Measurements from ENCODE around the gene GATA5. TPM values are rescaled to one million over a fixed set of nuclear protein-coding genes. Genes with fewer than 3 reads are reported as not detected.

Gene GATA5
- total and polyA plus RNA-seq, 2 donors = 0.05 to 0.07 TPM

DNA sequence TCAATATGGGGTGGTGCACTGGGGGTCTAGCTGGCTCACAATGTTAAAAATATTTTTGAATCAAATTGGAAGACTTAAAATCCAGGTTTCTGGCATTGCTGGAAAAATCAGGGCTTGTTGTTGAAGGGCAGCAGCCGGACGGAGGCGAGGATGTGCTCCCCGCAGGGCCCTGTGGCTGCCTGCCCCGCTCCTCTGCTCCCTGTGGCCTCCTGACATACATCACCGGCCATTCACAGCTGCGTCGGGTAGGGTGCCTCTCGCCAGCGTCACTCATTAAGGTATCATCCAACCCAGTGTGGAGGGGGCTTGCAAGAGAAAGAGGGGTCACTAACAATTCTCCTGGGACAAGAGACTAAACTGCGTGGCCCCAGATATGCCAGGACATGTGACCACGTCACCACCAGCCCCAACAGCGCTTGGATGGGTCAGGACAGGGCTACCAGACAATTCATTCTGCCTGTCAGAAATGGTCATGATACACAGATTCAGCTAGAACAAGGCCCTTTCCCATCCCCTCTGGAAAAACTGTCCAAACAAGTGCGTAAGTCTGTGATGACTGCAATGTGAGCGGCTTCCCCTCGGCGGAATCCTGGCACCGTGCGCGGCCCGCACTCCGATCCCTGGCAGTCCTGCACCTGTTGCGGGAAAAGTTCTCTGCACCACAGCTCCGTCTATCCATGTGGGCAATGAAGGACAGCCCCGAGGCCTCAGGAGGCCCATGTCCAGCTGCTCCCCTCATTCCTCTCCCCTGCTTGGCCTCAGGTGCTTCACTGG, 12.0 kb downstream of the GATA5 start:
- DNase-seq (ENCODE audit: low read depth in 6 of 9, low spot score in 9 of 9) = no peak
- Histone ChIP-seq H3K27me3 (ENCODE audit: control insufficient read depth in 2 of 2, insufficient read depth in 1 of 2, low read length in 1 of 2) (peaks cover 0 to 27% of the 10 kb centered on the region in 2 donors), H3K4me1 (ENCODE audit: control insufficient read depth in 2 of 2, insufficient read depth in 2 of 2, low read length in 2 of 2) (no peaks in the 10 kb centered on the region), H3K27ac (ENCODE audit: low read depth in 1 of 2, low read length in 1 of 2) (no peak overlapping the region), H3K4me3 (ENCODE audit: low read length in 2 of 2) (no peak overlapping the region), H3K9me3 (ENCODE audit: control insufficient read depth in 2 of 2, insufficient read depth in 1 of 2, low read length in 1 of 2) (no peaks in the 10 kb centered on the region), H3K36me3 (ENCODE audit: control insufficient read depth in 2 of 2, insufficient read depth in 2 of 2, low read length in 1 of 2) (no peaks in the 10 kb centered on the region)
- 92% methylated on average over 25 of the region's 25 CpGs for WGBS

DNA sequence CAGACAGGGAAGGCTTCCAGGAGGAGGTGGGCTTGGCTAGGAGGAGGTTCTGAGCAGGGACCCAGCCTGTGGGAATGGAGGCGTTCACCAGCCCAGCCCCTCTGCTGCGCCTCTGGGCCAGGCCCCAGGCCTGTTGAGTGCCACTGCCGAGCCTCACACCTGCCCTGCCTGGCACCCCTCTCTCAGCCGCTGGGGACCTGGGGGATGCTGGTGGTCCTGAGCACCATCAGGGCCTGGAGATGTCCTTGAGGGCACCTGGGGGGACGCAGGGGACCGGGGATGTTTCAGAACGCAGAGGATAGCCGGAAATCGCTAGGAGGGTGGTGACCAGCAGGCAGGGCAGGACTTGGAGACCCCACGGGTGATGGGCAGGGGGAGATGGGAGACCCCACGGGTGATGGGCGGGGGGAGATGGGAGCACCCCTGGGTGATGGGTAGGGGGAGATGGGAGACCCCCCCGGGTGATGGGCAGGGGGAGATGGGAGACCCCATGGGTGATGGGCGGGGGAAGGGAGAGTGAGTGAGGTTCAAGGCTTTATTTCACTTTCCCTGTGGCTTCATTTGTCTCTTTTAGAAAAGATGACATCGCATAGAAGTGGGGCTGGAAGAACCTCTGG, 12.7 kb downstream of the GATA5 start:
- 88% methylated on average over 15 of the region's 15 CpGs for WGBS
- Histone ChIP-seq H3K36me3 (ENCODE audit: control insufficient read depth in 2 of 2, insufficient read depth in 2 of 2, low read length in 1 of 2) (no peaks in the 10 kb centered on the region), H3K27me3 (ENCODE audit: control insufficient read depth in 2 of 2, insufficient read depth in 1 of 2, low read length in 1 of 2) (peaks cover 0 to 28% of the 10 kb centered on the region in 2 donors), H3K9me3 (ENCODE audit: control insufficient read depth in 2 of 2, insufficient read depth in 1 of 2, low read length in 1 of 2) (no peaks in the 10 kb centered on the region), H3K4me3 (ENCODE audit: low read length in 2 of 2) (no peak overlapping the region), H3K27ac (ENCODE audit: low read depth in 1 of 2, low read length in 1 of 2) (no peak overlapping the region), H3K4me1 (ENCODE audit: control insufficient read depth in 2 of 2, insufficient read depth in 2 of 2, low read length in 2 of 2) (no peaks in the 10 kb centered on the region)
- DNase-seq (ENCODE audit: low read depth in 6 of 9, low spot score in 9 of 9) = no peak

DNA sequence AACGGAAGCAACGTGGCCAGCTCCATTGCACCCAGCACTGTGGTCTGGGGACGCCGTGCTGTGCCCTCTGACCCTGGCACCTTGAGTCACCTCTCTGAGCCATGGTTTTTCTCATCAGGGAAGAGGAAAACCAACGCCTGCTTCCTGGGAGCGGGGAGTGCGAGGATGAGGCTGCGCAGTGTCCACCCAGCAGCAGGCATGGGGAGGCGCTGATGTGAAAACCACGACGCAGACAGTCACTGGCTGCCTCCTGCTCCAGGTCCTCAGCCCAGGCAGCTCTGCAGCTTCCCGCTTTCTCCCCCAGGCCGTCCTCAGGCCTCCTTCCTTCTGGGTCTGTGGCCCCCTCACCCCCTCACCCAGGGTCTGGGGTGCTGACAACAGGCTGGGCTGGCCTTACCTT, 14.0 kb downstream of the GATA5 start:
- WGBS = 94% methylated on average over 13 of the region's 13 CpGs
- Histone ChIP-seq H3K27me3 (ENCODE audit: control insufficient read depth in 2 of 2, insufficient read depth in 1 of 2, low read length in 1 of 2) (peaks cover 0 to 27% of the 10 kb centered on the region in 2 donors), H3K27ac (ENCODE audit: low read depth in 1 of 2, low read length in 1 of 2) (no peak overlapping the region), H3K4me3 (ENCODE audit: low read length in 2 of 2) (no peak overlapping the region), H3K4me1 (ENCODE audit: control insufficient read depth in 2 of 2, insufficient read depth in 2 of 2, low read length in 2 of 2) (no peaks in the 10 kb centered on the region), H3K9me3 (ENCODE audit: control insufficient read depth in 2 of 2, insufficient read depth in 1 of 2, low read length in 1 of 2) (no peaks in the 10 kb centered on the region), H3K36me3 (ENCODE audit: control insufficient read depth in 2 of 2, insufficient read depth in 2 of 2, low read length in 1 of 2) (no peaks in the 10 kb centered on the region)
- no peak for DNase-seq (ENCODE audit: low read depth in 6 of 9, low spot score in 9 of 9)

DNA sequence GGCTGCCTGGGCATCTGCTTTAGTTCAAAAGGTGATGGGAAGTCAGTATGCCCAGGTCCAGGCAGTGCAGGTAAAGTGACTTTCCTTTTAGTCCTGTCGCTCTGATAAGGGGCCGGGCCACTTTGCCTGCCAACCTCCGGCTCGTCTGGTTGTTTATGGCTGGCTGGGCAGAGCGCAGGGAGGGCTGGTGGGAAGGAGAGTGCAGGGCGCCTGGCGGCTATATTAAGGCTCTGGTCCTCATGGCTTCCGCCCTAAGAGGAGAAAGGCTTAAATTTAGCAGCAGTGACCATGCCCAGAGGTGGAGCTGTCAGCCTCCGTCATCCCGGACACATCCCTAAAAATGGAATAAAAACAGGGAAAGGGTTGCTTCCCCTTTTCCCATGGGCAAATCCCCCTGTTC, 14.6 kb downstream of the GATA5 start:
- DNase-seq (ENCODE audit: low read depth in 6 of 9, low spot score in 9 of 9) = no peak
- peaks cover 0 to 31% of the 10 kb centered on the region in 2 donors for H3K27me3 ChIP-seq (ENCODE audit: control insufficient read depth in 2 of 2, insufficient read depth in 1 of 2, low read length in 1 of 2)
- WGBS = 69% methylated on average over 10 of the region's 10 CpGs
- H3K4me1 ChIP-seq (ENCODE audit: control insufficient read depth in 2 of 2, insufficient read depth in 2 of 2, low read length in 2 of 2) = no peaks in the 10 kb centered on the region
- H3K36me3 ChIP-seq (ENCODE audit: control insufficient read depth in 2 of 2, insufficient read depth in 2 of 2, low read length in 1 of 2) = no peaks in the 10 kb centered on the region
- no peak overlapping the region for H3K4me3 ChIP-seq (ENCODE audit: low read length in 2 of 2)
- no peaks in the 10 kb centered on the region for H3K9me3 ChIP-seq (ENCODE audit: control insufficient read depth in 2 of 2, insufficient read depth in 1 of 2, low read length in 1 of 2)
- H3K27ac ChIP-seq (ENCODE audit: low read depth in 1 of 2, low read length in 1 of 2) = no peak overlapping the region

DNA sequence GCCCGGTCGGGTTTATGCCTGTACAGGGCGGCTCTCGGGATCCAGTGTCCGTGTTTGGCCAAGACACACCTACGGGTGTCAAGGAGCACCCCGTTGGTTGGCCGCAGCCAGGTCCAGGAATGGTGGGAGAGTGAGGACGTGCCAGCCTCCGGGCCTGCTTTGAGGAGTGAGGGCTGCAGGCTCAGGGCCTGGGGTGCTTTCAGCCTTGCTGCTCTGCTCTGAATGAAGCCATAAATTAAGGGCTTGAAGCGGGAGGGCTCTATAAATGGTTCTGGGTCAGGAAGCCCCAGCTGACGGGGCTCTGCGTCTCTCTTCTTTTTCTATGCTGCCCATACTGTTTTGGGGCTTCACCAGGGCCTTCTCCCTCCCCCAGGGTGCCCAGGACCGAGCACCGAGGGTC, 15.1 kb downstream of the GATA5 start:
- Histone ChIP-seq H3K4me3 (ENCODE audit: low read length in 2 of 2) (no peak overlapping the region), H3K4me1 (ENCODE audit: control insufficient read depth in 2 of 2, insufficient read depth in 2 of 2, low read length in 2 of 2) (no peaks in the 10 kb centered on the region), H3K27me3 (ENCODE audit: control insufficient read depth in 2 of 2, insufficient read depth in 1 of 2, low read length in 1 of 2) (peaks cover 0 to 35% of the 10 kb centered on the region in 2 donors), H3K9me3 (ENCODE audit: control insufficient read depth in 2 of 2, insufficient read depth in 1 of 2, low read length in 1 of 2) (no peaks in the 10 kb centered on the region), H3K36me3 (ENCODE audit: control insufficient read depth in 2 of 2, insufficient read depth in 2 of 2, low read length in 1 of 2) (no peaks in the 10 kb centered on the region), H3K27ac (ENCODE audit: low read depth in 1 of 2, low read length in 1 of 2) (no peak overlapping the region)
- WGBS = 86% methylated on average over 15 of the region's 15 CpGs
- no peak for DNase-seq (ENCODE audit: low read depth in 6 of 9, low spot score in 9 of 9)

DNA sequence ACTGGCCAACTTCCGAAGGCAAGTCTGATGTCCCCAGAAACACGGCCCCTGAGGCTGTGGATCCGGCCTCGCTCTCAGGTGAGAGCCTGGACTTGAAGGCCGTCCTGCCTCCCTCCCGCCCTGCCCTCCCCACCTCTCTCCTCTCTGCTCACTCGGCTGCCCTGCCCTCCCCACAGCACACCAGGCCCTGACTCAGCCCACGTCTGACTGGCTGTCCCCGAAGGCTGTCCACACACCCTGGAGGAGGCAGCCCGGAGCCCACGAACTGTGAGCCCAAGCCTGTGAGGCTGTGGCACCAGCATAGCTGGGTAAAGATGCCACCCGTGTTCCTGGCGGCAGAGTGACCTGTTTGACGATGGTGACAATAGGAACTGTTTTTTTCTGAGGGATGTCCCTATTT, 16.3 kb downstream of the GATA5 start:
- no peak for DNase-seq (ENCODE audit: low read depth in 6 of 9, low spot score in 9 of 9)
- Histone ChIP-seq H3K4me3 (ENCODE audit: low read length in 2 of 2) (no peak overlapping the region), H3K36me3 (ENCODE audit: control insufficient read depth in 2 of 2, insufficient read depth in 2 of 2, low read length in 1 of 2) (no peaks in the 10 kb centered on the region), H3K27me3 (ENCODE audit: control insufficient read depth in 2 of 2, insufficient read depth in 1 of 2, low read length in 1 of 2) (peaks cover 0 to 47% of the 10 kb centered on the region in 2 donors), H3K9me3 (ENCODE audit: control insufficient read depth in 2 of 2, insufficient read depth in 1 of 2, low read length in 1 of 2) (no peaks in the 10 kb centered on the region), H3K4me1 (ENCODE audit: control insufficient read depth in 2 of 2, insufficient read depth in 2 of 2, low read length in 2 of 2) (no peaks in the 10 kb centered on the region), H3K27ac (ENCODE audit: low read depth in 1 of 2, low read length in 1 of 2) (no peak overlapping the region)
- 77% methylated on average over 14 of the region's 14 CpGs for WGBS

DNA sequence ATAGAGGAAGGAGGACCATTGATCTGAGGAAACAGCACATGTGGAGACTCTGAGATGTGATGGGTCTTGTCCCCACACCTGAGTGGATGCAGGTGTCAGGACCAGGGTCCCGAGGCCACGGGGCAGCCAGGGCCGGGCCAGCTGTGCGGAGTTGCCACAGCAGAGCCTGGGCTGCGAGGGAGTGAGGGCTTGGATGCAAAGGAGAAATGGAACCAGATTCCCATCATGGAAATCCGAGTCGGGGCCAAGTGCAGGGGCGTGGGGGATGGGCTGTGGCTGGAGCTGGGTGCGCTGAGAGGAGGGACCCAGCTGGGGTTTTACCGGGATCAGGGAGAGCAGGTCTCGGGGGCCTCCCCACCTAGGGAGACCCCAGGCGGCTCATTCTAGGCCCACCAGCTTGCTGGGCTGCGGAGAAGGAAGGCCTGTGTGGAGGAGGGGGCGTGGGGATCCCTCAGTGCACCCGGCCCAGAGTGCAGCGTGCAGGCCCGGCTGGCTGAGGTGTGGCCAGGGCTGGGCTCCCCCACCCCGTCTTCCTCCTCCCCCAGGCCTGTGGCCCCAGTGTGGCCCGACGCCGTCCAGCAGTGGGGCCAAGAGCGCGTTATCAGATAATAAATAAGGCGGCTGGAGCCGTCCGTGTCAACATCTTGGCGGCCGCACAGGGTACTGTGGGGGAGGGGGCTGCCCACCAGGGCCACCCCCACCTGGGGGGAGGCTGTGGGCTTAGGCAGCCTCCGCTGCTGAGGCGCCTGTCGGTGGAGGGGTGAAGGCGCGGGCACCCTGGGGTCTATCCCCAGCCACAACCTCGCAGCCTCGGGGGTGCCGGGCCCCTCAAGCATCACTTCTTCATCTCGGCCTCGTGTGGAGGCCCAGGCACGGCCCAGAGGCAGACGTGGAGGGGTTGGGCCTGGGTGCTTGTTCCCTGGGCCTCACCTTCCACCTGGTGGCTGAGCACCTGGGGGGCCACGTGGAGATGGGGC, 17.2 kb downstream of the GATA5 start:
- Histone ChIP-seq H3K36me3 (ENCODE audit: control insufficient read depth in 2 of 2, insufficient read depth in 2 of 2, low read length in 1 of 2) (no peaks in the 10 kb centered on the region), H3K27ac (ENCODE audit: low read depth in 1 of 2, low read length in 1 of 2) (no peak overlapping the region), H3K4me1 (ENCODE audit: control insufficient read depth in 2 of 2, insufficient read depth in 2 of 2, low read length in 2 of 2) (no peaks in the 10 kb centered on the region), H3K4me3 (ENCODE audit: low read length in 2 of 2) (no peak overlapping the region), H3K27me3 (ENCODE audit: control insufficient read depth in 2 of 2, insufficient read depth in 1 of 2, low read length in 1 of 2) (peaks cover 0 to 53% of the 10 kb centered on the region in 2 donors), H3K9me3 (ENCODE audit: control insufficient read depth in 2 of 2, insufficient read depth in 1 of 2, low read length in 1 of 2) (no peaks in the 10 kb centered on the region)
- WGBS = 73% methylated on average over 41 of the region's 41 CpGs
- DNase-seq (ENCODE audit: low read depth in 6 of 9, low spot score in 9 of 9) = no peak

DNA sequence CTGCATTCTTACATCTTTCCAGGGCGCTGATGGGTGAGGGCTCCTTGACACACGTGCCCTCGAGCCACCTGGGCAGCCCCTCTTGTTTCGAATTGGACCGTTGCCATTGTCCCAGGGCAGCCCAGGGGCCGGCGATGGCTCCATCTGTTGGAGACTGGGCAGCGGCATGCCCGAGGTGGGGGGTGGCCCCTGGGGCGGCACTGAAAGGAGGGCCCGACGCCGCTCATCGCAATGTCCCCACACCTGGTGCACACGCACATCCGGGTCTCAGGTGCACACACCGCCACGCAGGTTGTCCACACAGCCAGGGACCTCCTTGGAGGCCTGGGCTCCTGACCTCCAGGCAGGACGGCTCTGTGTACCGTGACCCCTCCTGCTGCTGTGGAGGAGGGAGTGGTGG, 18.0 kb downstream of the GATA5 start:
- DNase-seq (ENCODE audit: low read depth in 6 of 9, low spot score in 9 of 9) = no peak
- H3K36me3 ChIP-seq (ENCODE audit: control insufficient read depth in 2 of 2, insufficient read depth in 2 of 2, low read length in 1 of 2) = no peaks in the 10 kb centered on the region
- H3K4me1 ChIP-seq (ENCODE audit: control insufficient read depth in 2 of 2, insufficient read depth in 2 of 2, low read length in 2 of 2) = no peaks in the 10 kb centered on the region
- no peak overlapping the region for H3K27ac ChIP-seq (ENCODE audit: low read depth in 1 of 2, low read length in 1 of 2)
- 87% methylated on average over 20 of the region's 20 CpGs for WGBS
- no peak overlapping the region for H3K4me3 ChIP-seq (ENCODE audit: low read length in 2 of 2)
- H3K27me3 ChIP-seq (ENCODE audit: control insufficient read depth in 2 of 2, insufficient read depth in 1 of 2, low read length in 1 of 2) = peaks cover 0 to 57% of the 10 kb centered on the region in 2 donors
- no peaks in the 10 kb centered on the region for H3K9me3 ChIP-seq (ENCODE audit: control insufficient read depth in 2 of 2, insufficient read depth in 1 of 2, low read length in 1 of 2)

DNA sequence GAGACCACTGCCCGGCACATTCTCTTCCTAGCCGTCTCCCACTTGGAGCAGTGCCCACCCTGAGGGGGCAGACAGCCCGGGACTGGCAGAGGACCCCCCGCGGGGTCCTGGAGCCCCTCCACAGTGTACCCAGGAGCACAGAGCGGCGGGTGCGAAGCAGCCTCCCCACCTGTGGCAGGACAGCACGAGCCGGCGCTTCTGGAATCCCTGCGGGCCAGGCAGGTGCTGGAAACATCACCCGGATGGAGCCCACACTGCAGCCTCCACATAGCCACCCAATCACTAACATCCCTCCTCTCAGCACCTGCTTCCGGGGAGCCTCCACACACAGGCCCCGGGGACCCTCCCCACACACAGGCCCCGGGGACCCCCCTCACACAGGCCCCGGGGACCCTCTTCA, 18.7 kb downstream of the GATA5 start:
- H3K4me1 ChIP-seq (ENCODE audit: control insufficient read depth in 2 of 2, insufficient read depth in 2 of 2, low read length in 2 of 2) = no peaks in the 10 kb centered on the region
- WGBS = 91% methylated on average over 17 of the region's 17 CpGs
- H3K27ac ChIP-seq (ENCODE audit: low read depth in 1 of 2, low read length in 1 of 2) = no peak overlapping the region
- H3K9me3 ChIP-seq (ENCODE audit: control insufficient read depth in 2 of 2, insufficient read depth in 1 of 2, low read length in 1 of 2) = no peaks in the 10 kb centered on the region
- peaks cover 0 to 62% of the 10 kb centered on the region in 2 donors for H3K27me3 ChIP-seq (ENCODE audit: control insufficient read depth in 2 of 2, insufficient read depth in 1 of 2, low read length in 1 of 2)
- DNase-seq (ENCODE audit: low read depth in 6 of 9, low spot score in 9 of 9) = no peak
- H3K36me3 ChIP-seq (ENCODE audit: control insufficient read depth in 2 of 2, insufficient read depth in 2 of 2, low read length in 1 of 2) = no peaks in the 10 kb centered on the region
- no peak overlapping the region for H3K4me3 ChIP-seq (ENCODE audit: low read length in 2 of 2)
